Right renal pelvis (tissue), 4 donors: ENCODE measurements around the gene MAPK10. TPM values are rescaled to one million over a fixed set of nuclear protein-coding genes. Genes with fewer than 3 reads are reported as not detected.

Source experiments
- DNase-seq, 4 donors: peaks; one replicate each; pipeline ENCODE4 v3.0.0-alpha.2; 2013; ENCODE audit warnings: low read depth in 4 of 4, low spot score in 3 of 4, missing footprints in 1 of 4
- polyA plus RNA-seq, 4 donors: library from polyadenylated mRNA; unstranded; fragments of 120-200 nt; gene quantifications; one replicate each; pipeline ENCODE4 v1.2.1, GENCODE V29; 2013; ENCODE audit not compliant: insufficient read length in 4 of 4

Gene MAPK10
- polyA plus RNA-seq, 4 donors: 50.7 to 66.0 (median 62.6) TPM

DNA sequence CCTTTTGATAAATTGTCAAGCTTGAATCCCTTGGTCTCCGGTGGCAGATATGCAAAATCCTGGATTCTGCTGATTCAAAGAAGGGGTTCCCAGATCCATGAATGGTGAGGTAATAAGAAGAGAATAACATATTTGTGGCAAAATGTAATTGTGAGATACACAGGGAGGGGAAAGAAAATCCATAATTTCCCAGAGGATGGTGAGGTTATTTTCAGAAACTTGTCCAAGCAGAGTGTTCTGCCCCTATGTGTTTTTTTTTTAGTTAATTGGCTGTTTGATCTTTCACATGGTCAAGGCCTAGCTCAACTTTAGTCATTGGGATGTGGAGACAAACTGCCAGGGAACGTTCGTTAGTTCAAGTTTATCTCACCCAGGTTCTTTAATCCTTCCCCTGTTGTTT is 408.8 kb downstream of the MAPK10 start:
- no peak for DNase-seq

DNA sequence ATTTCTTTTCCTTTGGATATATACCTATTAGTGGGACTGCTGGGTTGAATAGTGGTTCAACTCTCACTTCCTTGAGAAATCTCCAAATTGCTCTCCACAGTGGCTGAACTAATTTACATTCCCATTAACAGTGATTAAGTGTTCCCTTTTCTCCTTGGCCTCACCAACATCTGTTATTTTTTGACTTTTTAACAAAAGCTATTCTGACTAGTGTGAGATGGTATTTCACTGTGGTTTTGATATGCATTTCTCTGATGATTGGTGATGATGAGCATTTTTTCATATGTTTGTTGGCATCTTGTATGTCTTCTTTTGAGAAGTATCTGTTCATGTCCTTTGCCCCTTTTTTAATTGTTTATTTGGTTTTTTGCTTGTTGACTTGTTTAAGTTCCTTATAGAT is 413.0 kb downstream of the MAPK10 start:
- no peak for DNase-seq

DNA sequence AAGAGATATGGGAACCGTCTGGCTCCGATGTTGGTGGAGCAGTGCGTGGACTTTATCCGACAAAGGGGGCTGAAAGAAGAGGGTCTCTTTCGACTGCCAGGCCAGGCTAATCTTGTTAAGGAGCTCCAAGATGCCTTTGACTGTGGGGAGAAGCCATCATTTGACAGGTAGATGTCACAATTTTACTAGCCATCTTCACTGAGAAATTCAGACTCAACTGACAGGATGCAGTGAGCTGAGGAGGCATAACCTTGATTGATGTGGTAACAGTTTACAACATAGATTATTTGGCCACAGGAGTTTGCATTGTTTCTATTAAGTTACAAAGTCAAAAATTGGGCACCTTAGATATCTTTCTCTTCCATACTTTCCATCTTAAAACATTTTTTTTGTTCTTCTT is 417.7 kb downstream of the MAPK10 start:
- DNase-seq: no peak

DNA sequence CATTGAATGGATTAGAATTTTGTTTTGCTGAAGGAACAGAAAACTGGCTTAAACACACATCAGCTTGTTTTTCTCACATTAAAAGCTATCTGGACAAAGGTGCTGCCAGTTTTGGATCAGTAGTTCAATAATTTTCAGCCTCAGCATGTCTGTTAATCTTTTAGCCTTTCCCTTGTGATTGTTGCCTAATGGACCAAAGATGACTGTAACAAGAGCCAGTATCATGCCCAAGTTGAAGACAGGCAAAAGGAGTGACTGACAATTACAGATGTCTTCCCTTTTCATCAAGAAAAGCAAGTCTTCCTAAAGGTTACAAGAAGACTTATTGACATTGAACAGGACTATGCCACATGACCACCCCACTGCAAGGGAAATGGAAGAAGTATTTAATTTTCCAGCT is 419.7 kb downstream of the MAPK10 start:
- no peak for DNase-seq

Other genes starting within 250 kb of the MAPK10 start
- gene PTPN13, start 234.3 kb upstream of the MAPK10 start, polyA plus RNA-seq: 100 to 1,000 TPM; 115 to 151 (median 139) TPM